ENCODE results near the gene ETFA.
A peak's percentile ranks its signal among the peaks of the same experiment; 100 is the strongest.

ETFA gene

DNA sequence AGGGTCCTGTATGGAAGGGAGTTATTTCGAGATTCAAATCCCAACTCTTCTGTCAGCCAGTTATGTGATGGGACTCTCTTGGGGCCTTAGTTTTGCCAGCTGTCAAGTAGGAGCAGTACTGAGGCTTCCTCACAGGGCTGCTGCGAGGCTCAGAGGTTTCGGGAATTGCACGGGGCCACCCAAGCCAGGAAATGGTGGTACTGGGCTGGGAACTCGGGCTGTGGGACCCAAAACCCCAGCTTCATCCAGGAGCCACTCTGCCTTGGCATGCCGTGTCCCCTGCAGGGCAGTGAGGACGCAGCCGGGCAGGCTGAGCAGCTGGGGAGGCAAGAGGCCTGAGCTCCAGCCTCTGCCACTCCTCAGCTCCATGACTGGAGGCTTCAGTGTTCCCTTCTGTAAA is 118.6 kb downstream of the ETFA start:
- DNase-seq, result no peak

DNA sequence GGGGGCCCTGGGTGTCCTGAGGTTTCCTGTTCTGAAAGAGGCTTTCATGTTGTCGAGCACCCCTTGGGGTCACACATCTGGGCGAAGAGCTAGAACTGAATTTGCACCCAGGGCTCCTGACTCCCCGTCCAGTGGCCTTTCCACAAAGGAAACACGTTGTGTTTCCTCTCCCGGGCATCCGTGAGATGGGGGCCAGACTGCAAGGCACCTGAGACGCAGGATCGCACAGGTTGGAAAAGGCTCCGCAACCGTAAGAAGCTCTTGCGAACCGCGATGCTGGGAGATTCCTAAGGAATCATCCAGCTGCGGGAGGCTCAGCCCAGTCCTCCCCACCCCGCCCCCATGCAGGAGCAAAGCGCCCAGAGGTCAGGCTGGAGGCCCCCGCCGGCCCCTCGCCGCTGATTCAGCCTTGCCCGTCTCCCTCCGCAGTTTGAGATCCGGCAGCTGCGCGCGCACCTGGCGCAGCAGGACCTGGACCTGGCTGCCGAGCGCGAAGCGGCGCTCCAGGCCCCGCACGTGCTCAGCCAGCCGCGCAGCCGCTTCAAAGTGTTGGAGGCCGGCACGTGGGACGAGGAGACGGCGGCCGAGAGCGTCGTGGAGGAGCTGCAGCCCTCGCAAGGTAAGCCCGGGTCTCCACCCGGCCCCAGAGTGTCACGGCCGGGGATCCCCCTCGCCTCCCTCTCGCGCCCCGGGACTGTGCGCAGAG is 119.6 kb downstream of the ETFA start:
- DNase-seq, result no peak

DNA sequence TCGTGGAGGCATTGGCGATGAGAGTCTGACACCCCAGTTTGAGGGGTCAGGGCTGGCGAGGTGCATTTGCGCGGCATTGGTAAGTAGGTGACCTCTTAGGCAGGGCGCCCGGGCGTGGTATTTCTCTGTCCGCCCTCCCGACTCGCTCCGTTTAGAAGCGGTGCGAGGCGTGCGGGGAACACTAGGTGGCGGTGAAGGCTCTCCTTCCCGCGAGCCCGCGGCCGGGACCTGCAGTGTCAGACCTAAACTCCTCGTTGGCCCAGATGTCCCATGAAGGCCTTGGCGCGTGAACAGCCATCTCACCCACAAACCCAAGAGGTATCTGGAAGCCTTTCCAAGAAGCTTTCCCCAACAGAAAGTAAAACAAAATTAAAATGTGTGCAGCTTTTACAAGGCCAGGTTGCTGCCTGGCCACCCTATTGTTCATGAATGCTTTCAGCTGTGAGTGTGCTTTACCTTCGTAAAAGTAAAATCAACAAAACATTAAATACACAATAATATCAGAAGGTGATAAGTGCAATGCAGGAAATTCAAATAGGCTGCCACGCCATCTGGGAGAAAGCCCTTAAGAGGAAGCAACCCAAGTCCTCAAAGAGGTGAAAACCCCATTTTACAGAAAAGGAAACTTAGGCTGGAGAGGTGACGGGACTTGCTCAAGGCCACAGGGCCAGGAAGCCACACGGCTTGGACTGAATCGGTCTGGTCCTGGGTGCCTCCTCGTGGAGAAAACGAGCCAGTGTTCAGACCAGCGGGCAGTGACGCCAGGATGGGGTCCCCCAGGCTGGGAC is 120.3 kb downstream of the ETFA start:
- DNase-seq, result peak; percentile 20

DNA sequence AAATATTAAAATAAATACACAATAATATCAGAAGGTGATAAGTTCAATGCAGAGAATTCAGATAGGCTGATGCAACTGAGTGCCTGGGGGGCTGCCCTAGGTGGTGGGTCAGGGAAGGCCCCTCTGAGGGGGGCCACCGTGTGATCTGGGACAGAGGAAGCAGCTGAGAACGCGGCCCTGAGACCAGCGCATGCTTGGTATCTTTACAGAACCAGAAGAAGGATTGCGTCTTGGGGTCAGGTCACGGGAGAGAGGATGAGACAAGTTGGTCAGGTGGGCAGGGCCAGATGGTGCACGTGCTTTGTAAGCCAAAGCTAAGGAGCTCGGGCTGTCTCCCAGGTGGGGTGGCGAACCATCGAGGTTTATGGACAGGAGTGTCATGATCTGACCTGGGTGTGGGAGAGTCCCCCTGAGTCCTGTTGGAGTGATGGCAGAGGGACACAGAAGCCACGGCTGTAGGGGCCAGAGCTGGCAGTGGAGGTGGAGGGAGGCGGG is 121.2 kb downstream of the ETFA start:
- no peak for DNase-seq

DNA sequence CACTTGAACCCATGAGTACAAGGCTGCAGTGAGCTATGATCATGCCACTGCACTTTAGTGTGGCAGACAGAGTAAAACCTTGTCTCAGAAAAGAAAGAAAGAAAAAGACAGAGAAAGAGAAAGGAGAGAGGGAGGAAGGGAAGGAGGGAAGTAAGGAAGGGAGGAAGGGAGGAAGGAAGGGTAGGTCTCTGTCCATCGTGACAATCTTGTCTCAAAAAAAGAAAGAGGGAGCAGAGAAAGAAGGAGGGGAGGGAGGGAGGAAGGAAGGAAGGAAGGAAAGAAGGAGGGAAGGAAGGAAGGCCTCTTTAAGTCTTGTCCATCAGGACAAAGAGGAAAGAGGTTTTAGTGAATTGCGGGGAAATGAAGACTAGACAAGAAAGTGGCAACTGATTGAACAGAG is 122.2 kb downstream of the ETFA start:
- no peak for DNase-seq

DNA sequence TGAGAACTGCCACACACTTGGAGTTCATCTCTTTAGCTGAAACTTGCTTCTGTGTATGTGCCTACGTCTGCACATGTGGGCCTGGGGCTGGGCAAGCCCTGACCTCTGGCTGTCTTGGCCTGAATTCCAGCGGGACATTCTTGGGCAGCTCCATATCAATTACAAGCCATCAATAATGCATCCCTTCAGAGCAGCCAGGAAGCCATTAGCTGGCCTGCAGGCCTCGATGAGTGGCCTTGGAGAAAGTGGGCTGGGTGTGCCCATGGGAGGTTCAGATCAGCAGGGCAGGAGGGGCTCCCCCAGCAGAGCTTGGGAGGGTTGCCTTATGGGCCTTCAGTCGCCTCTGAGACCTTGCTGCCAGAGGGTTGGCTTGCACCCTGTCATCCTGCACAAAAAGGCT is 124.1 kb downstream of the ETFA start:
- no peak for DNase-seq

DNA sequence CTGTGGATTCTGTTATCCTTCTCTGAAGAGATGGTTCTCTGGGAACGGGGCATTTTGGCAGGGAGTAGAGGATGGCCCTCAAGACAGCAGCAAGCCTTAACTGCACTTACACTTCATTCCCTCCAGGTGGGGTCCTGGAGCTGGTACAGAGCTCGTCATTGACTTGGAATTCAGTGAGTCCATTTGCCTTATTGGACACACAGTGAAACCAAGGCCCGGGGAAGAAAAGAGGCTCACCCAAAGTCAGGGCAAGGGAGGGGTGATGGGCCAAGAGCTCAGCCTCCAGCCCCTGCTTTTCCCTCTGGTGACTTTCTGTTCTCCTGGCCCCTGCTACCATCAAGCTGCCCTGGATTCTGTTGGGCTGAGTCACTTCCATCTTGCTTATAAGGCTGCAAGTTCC is 125.6 kb downstream of the ETFA start:
- peak; percentile 35 for DNase-seq

DNA sequence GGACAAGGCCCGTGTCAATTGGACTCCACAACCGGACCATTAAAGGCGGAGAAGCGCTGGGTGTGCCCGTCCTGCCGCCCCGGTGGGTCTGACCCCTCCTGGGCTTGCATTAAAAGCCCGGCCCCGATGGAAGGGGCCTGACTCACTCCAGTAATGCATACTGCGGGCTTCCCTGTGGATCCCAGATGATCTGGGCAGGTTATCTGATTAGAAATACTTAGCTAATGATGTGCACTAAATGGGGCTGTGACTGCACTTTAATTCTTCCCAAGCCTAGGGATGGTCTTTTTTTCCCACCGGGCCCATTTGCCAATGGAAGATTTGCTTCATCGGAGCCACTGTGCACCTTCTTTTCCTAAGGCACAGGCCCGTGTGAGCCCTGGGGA is 126.6 kb downstream of the ETFA start:
- DNase-seq, result no peak

DNA sequence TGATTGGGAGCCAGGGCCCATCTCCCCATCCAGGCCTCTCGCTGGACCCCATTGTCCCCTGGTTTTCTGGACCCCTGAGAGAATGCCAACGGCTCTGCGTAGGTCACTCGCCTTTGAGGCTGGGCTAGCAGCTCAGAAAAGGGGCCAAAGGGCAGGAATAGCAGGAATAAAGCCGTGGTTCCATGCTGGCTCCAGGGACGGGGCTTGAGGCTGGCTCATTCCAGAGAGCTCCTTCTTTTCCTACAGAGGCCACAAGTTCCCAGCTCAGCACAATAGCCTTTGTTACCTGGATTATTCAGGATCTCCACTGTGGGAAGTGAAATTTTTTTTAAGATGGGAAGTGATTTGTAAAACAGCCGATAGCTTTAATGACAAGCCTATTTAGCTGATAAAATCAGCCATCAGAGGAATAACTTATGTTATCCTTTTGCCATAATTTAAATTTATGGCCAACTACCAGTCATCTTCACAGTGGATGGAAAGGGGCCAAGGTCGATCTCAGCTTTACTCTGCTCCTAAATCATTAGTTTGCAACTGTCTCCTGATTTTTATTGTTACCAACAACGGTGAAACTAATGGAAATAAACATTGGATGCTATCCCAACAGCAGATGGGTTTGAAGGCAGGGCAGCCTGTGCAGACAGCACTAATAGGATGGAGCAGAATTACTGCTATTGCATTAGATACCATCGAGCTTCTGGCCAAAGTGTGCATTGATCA is 127.2 kb downstream of the ETFA start:
- no peak for DNase-seq

DNA sequence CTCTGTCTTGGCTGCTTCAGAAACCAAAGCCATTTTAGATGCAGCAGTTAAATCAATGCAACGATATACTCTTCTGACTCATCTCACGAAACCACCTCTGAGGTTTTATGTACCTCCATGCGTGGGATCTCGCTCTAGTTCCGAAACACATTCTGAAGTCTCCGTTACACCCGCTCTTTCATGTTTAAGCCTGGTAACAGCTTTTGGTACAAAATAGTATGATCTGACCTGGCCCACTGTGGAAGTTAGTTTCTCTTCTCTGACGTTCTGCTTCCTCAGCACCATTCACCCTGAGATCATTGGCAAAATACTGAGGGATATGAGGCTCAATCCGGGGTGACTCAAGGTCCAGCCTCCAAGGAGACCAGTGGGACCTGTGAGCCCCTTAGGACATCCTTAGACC is 129.6 kb downstream of the ETFA start:
- no peak for DNase-seq

DNA sequence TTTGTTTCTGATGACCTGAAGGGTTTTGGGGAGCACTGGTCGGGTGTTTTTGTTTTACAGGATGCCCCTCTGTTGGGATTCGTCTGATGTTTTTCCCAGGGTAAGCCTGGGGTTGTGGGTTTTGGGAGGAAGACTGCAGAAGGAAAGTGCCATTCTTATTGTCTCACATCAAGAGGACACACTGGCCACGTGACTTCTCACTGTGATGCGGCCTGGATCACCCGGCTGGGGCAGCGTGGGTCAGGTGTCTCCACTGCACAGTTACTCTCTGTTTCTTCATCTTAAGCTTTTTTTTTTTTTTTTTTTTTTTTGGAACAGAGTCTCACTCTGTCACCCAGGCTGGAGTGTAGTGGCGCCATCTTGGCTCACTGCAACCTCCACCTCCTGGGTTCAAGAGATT is 130.9 kb downstream of the ETFA start:
- DNase-seq, result no peak

DNA sequence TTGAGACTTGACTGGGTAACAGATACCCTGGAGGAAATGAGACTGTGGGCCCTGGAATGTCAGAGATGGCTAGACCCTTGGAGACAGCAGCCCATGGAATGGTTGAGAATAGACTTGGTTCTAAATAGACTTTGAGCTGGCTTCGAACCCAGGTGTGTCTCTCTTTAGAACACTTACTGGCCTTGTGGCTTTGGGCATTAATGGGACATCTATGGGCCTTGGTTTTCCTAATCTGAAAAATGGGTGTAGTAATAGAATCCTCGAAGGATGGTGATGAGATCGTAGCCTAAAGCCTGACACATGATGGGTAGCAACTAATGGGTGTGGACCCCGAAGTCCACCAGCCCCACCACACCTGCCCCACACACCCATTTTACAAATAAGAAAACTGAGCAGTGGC is 132.2 kb downstream of the ETFA start:
- DNase-seq, result no peak

DNA sequence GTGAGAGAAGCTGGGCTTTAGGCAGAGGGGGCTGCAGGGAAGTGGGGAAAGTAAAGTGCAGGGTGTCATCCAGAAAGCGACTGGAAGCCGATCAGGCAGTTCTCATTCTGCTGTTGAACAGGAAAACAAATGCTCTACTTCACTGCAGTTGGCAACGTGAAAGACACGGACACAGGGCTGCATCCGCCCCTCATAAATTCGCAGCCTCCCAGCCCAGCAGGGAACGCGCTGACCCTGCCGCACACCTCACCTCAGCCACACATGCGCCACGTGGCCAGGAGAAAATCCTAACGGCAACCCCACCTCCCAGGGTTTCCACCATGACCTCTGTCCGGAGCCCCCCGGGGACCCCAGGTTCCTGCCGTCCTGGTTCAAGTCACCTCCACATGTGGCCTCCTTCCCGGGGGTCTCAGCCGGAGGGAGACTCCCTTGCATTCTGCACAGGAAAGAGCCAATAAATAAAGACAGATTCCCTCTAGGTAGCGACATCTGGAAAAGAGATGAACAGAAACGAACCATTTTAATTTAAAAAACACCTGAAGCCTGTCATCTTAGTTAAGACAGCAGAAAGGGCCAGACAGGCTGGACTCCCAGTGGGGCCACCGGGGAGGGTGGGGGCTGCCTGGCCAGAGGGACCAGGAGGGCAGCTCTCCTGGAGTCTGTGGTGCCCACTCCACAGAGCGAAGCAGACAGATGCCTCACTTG is 132.8 kb downstream of the ETFA start:
- DNase-seq, result no peak

DNA sequence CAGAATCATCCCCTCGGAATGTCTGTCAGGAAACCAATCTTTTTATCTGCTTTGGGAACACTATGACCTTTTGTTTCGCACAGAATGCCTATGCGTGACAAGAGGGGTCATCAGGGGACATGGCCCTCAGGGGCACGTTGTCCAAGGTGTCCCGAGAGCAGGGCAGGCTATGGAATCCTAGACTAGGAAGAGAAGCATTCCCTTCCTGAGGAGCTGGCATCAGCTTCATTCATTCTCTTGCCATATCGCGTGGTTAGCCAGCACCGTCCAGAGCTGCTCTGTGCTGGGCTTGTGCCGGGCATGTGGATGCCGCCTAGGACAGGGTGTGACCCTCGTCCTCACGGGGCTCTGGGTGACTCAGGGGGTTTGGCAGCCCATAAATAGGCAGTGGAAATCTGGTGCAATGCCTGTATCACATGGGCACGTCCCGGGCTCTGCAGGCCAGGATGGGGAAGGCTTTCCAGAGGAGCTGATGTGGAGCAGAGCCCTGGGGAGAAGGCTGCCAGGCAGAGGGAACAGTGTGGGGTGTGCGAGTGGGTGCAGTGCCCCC is 133.7 kb downstream of the ETFA start:
- peak; percentile 35 for DNase-seq

DNA sequence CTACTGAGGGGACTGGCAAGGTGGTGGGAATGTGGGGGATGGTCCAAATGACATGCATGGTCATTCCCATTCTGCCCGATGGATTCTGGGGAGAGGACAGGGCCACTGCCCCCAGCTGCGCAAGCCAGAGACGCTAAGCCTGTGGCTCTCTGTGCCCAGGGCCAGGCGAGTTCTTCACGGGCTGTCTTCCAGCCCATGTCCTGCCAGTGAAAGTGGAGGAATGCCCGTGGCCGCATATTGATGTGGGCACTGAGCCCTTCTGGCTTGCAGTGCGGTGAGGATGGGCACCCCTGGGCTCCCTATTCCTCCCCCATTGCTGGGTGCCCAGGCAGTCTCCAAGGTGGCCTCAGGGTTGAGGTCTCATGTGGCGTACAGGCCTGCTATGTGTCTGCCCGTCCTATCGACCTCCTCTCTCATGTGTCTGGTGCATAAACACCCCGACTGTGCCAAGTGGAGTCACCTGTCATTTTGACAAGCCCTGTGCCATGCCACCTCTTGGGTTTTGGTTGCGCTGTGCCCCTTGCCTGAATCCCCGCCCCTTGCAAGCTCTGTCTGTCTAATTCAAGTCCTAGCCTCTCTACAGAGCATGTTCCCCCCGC is 134.7 kb downstream of the ETFA start:
- no peak for DNase-seq

DNA sequence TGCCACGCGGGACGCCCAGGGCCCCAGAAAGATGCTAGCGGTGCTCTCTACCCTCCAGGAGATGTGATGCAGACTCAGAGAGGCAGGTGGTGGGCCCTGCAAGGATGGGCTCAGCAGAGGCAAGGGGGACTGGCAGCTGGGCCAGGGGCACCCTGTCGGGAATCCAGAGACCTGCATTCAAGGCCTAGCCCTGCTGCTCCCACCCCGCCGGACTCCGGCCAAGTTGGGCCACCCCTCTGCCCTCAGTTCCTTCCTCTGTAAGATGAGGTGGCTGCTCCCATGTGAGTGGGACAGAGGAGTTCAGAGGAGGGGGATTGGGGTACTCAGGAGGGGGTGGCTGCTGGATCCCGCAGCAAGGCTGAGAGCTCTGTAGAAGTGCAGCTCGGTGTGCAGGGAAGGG is 135.2 kb downstream of the ETFA start:
- DNase-seq, result no peak

DNA sequence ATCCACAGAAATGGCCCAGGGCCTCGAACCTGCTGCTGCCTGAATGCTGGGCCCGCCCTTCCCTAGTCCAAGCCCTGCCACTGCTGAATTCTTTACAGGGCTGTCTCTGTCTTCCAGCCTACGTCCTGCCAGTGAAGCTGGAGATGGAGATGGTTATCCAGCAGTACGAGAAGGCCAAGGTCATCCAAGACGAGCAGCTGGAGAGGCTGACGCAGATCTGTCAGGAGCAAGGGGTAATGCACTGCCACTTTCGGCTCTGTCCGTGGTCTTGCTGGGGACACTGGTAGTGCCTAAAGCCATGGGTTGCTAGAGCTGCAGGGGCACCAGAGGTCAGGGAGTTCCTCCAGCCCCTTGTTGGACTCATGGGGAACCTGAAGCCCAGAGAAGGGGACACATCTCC is 135.8 kb downstream of the ETFA start:
- DNase-seq, result no peak

DNA sequence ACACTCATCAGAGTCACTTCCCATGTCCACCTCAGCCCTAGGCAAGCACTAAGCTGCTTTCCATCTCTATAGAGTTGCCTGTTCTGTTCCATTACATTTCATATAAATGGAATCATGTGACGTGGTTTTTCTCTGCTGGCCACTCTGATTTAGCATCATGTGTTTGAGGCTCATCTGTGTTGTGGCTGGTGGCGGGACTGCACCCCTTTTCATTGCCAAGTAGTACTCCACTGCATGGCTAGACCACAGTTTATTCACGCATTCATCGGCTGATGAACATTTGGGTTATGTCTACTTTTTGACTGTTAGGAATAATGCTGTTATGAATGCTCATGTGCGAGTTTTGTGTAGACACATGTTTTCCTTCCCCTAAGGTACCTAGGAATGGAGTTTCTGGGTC is 136.6 kb downstream of the ETFA start:
- no peak for DNase-seq

DNA sequence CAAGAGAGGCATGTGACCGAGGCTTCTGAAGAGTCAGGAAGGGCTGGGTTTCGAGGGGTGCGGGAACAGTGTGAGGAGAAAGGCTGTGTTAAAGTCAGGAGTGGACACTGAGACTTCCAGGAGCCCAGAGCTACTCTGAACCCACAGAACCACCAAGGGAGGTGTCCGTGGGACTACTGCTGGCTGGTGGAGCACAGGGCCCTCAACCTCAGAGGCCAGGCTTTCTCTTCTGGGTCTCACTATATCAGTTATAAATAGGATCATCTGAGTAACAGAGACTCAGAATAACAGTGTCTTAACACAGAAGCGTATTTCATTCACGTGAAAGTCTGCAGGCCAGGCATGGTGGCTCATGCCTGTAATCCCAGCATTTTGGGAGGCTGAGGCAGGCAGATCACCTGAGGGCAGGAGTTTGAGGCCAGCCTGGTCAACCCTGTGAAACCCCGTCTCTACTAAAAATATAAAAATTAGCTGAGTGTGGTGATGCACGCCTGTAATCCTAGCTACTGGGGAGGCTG is 137.9 kb downstream of the ETFA start:
- DNase-seq, result no peak

DNA sequence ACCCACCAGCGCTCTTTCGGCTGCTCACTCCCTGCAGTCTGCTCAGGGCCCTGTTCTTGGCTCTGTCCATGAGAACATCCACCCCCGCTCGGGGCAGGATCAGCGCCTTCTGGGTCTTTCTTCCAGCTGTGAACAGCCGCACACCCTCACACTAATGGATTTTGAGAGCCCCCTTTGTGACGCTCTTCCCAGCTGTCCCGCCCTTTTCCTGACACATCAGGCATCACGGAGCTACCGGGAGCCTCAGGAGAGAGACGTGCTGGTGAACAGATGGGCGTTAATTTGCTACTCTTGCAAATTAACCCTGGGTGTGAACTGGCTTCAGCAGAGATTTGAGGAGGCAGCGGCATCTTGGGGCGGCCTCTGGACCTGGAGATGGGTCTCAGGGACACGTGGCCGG is 138.5 kb downstream of the ETFA start:
- DNase-seq, result no peak

DNA sequence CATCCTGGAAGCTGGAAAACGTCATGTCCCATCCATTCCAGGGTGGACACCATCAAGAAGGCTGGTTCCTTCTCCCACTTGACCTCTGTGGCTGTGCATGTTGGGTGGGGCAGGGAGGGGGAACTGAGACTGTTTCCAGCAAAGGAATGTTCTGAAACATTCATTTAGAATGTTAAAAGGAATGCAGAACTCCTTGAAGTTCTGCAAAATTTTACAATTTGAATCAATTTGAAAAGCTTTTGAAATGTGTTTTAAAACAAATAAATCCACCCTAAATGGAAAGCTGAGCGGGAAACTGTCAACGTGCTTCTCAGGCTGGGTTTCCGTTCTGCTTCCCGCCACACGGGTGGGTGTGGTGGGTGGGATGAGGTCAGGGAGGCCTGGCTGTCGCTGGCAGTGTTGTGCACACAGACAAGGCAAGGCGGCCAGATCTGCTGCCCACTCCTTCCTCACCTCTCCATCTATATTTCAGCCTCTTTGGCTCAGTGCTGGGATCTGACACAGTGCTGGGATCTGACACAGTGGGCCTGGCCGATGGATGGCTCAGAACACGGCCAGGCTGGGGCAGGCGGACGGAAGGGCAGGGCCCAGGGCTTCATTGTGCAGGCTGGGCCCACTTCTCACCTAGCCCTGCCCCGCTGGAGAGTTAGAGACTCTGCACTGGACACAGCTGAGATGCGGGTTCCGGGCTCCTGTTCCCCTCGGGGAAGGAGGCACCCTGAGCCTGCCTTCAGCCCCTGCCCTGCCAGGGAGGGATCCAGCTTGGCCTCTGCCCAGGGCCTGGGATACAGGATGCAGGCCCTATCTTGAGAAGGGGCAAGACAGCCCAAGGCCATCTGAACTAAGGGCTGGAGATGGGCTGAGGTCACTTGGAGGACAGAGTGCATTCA is 141.1 kb downstream of the ETFA start:
- no peak for DNase-seq

All from GOT3 (cell line).